ENCODE data around the gene PTGES3.

Gene PTGES3

GRCh38 chr12:56687223-56688128 is 608 bp downstream of the PTGES3 start:
- H3K9me3 Mint-ChIP-seq: no peaks in the 10 kb centered on the region
- peak; percentile 79 for DNase-seq

GRCh38 chr12:56684745-56685359 is 3.2 kb downstream of the PTGES3 start:
- peak overlapping the region; percentile 100 for H3K4me3 Mint-ChIP-seq
- peaks cover 48% of the 10 kb centered on the region for H3K4me1 Mint-ChIP-seq (ENCODE audit: low read depth)
- DNase-seq: no peak
- H3K27me3 Mint-ChIP-seq: no peaks in the 10 kb centered on the region
- peaks cover 84% of the 10 kb centered on the region for H3K36me3 Mint-ChIP-seq (ENCODE audit: low read depth)
- H3K9me3 Mint-ChIP-seq: no peaks in the 10 kb centered on the region
- H3K27ac Mint-ChIP-seq: peak overlapping the region; percentile 100

More at GRCh38 chr12:56687223-56688128, 608 bp downstream of the PTGES3 start:
- H3K4me1 Mint-ChIP-seq (ENCODE audit: low read depth): peaks cover 29% of the 10 kb centered on the region
- H3K27me3 Mint-ChIP-seq: no peaks in the 10 kb centered on the region
- peak overlapping the region; percentile 100 for H3K27ac Mint-ChIP-seq
- H3K36me3 Mint-ChIP-seq (ENCODE audit: low read depth): peaks cover 60% of the 10 kb centered on the region
- peak overlapping the region; percentile 100 for H3K4me3 Mint-ChIP-seq

GRCh38 chr12:56682323-56682722 is 5.8 kb downstream of the PTGES3 start:
- Mint-ChIP-seq H3K9me3 (no peaks in the 10 kb centered on the region), H3K4me3 (peak overlapping the region; percentile 100), H3K27me3 (no peaks in the 10 kb centered on the region), H3K4me1 (ENCODE audit: low read depth) (peaks cover 61% of the 10 kb centered on the region), H3K27ac (peak overlapping the region; percentile 100), H3K36me3 (ENCODE audit: low read depth) (peaks cover 91% of the 10 kb centered on the region)
- DNase-seq: peak; percentile 21

GRCh38 chr12:56679883-56680575 is 8.1 kb downstream of the PTGES3 start:
- Mint-ChIP-seq H3K4me1 (ENCODE audit: low read depth) (peaks cover 80% of the 10 kb centered on the region), H3K27me3 (no peaks in the 10 kb centered on the region)

GRCh38 chr12:56678852-56679251 is 9.2 kb downstream of the PTGES3 start:
- Mint-ChIP-seq H3K27ac (peak overlapping the region; percentile 89), H3K9me3 (no peaks in the 10 kb centered on the region), H3K27me3 (no peaks in the 10 kb centered on the region), H3K36me3 (ENCODE audit: low read depth) (peaks cover 85% of the 10 kb centered on the region), H3K4me3 (peak overlapping the region; percentile 36), H3K4me1 (ENCODE audit: low read depth) (peaks cover 76% of the 10 kb centered on the region)
- DNase-seq: peak; percentile 20

More at GRCh38 chr12:56679883-56680575, 8.1 kb downstream of the PTGES3 start:
- peak; percentile 9 for DNase-seq
- Mint-ChIP-seq H3K9me3 (no peaks in the 10 kb centered on the region), H3K27ac (peak overlapping the region; percentile 89), H3K4me3 (peak overlapping the region; percentile 18), H3K36me3 (ENCODE audit: low read depth) (peaks cover 90% of the 10 kb centered on the region)

- Mint-ChIP-seq H3K27ac (peak overlapping the region; percentile 86), H3K4me3 (peak overlapping the region; percentile 19), H3K36me3 (ENCODE audit: low read depth) (peaks cover 85% of the 10 kb centered on the region)
Measured at GRCh38 chr12:56677680-56678079, 10.4 kb downstream of the PTGES3 start.

GRCh38 chr12:56676851-56677580 is 11.1 kb downstream of the PTGES3 start:
- Mint-ChIP-seq H3K27ac (peak overlapping the region; percentile 74), H3K4me3 (no peak overlapping the region), H3K9me3 (no peaks in the 10 kb centered on the region), H3K27me3 (no peaks in the 10 kb centered on the region), H3K36me3 (ENCODE audit: low read depth) (peaks cover 85% of the 10 kb centered on the region), H3K4me1 (ENCODE audit: low read depth) (peaks cover 78% of the 10 kb centered on the region)
- peak; percentile 28 for DNase-seq

More at GRCh38 chr12:56677680-56678079, 10.4 kb downstream of the PTGES3 start:
- Mint-ChIP-seq H3K9me3 (no peaks in the 10 kb centered on the region), H3K4me1 (ENCODE audit: low read depth) (peaks cover 78% of the 10 kb centered on the region), H3K27me3 (no peaks in the 10 kb centered on the region)
- DNase-seq: peak; percentile 27

- Mint-ChIP-seq H3K27ac (peak overlapping the region; percentile 65), H3K4me1 (ENCODE audit: low read depth) (peaks cover 71% of the 10 kb centered on the region), H3K4me3 (no peak overlapping the region), H3K9me3 (no peaks in the 10 kb centered on the region), H3K27me3 (no peaks in the 10 kb centered on the region), H3K36me3 (ENCODE audit: low read depth) (peaks cover 90% of the 10 kb centered on the region)
- no peak for DNase-seq
Measured at GRCh38 chr12:56671608-56672007, 16.5 kb downstream of the PTGES3 start.

GRCh38 chr12:56670836-56671235 is 17.2 kb downstream of the PTGES3 start:
- H3K4me3 Mint-ChIP-seq: no peak overlapping the region
- H3K9me3 Mint-ChIP-seq: no peaks in the 10 kb centered on the region
- H3K36me3 Mint-ChIP-seq (ENCODE audit: low read depth): peaks cover 90% of the 10 kb centered on the region
- H3K27me3 Mint-ChIP-seq: no peaks in the 10 kb centered on the region
- no peak for DNase-seq
- H3K4me1 Mint-ChIP-seq (ENCODE audit: low read depth): peaks cover 69% of the 10 kb centered on the region
- peak overlapping the region; percentile 63 for H3K27ac Mint-ChIP-seq

- Mint-ChIP-seq H3K36me3 (ENCODE audit: low read depth) (peaks cover 99% of the 10 kb centered on the region), H3K4me1 (ENCODE audit: low read depth) (peaks cover 63% of the 10 kb centered on the region), H3K4me3 (no peak overlapping the region)
Measured at GRCh38 chr12:56668197-56668457, 20.0 kb downstream of the PTGES3 start.

GRCh38 chr12:56661979-56662638 is 26.0 kb downstream of the PTGES3 start:
- Mint-ChIP-seq H3K27ac (peak overlapping the region; percentile 52), H3K4me3 (no peak overlapping the region), H3K36me3 (ENCODE audit: low read depth) (peaks cover 56% of the 10 kb centered on the region), H3K9me3 (no peaks in the 10 kb centered on the region), H3K4me1 (ENCODE audit: low read depth) (peaks cover 45% of the 10 kb centered on the region), H3K27me3 (no peaks in the 10 kb centered on the region)
- DNase-seq: no peak

More at GRCh38 chr12:56668197-56668457, 20.0 kb downstream of the PTGES3 start:
- no peaks in the 10 kb centered on the region for H3K27me3 Mint-ChIP-seq
- H3K9me3 Mint-ChIP-seq: no peaks in the 10 kb centered on the region
- H3K27ac Mint-ChIP-seq: peak overlapping the region; percentile 87
- no peak for DNase-seq

- Mint-ChIP-seq H3K4me1 (ENCODE audit: low read depth) (peaks cover 46% of the 10 kb centered on the region), H3K9me3 (no peaks in the 10 kb centered on the region), H3K27me3 (no peaks in the 10 kb centered on the region), H3K4me3 (no peak overlapping the region), H3K36me3 (ENCODE audit: low read depth) (peaks cover 50% of the 10 kb centered on the region), H3K27ac (peak overlapping the region; percentile 52)
- no peak for DNase-seq
Measured at GRCh38 chr12:56661560-56661959, 26.5 kb downstream of the PTGES3 start.

GRCh38 chr12:56658921-56659320 is 29.2 kb downstream of the PTGES3 start:
- H3K27ac Mint-ChIP-seq: peak overlapping the region; percentile 13
- H3K4me3 Mint-ChIP-seq: no peak overlapping the region
- H3K9me3 Mint-ChIP-seq: peaks cover 3% of the 10 kb centered on the region
- H3K4me1 Mint-ChIP-seq (ENCODE audit: low read depth): peaks cover 36% of the 10 kb centered on the region
- H3K27me3 Mint-ChIP-seq: no peaks in the 10 kb centered on the region
- H3K36me3 Mint-ChIP-seq (ENCODE audit: low read depth): peaks cover 24% of the 10 kb centered on the region
- DNase-seq: no peak
